RPMI8226 (cell line): ENCODE data around the gene MID1IP1.
A peak's percentile ranks its signal among the peaks of the same experiment; 100 is the strongest.

Source experiments
- DNase-seq: peaks from one replicate; pipeline ENCODE4 v3.0.0-alpha.2; 2015

MID1IP1 gene

GRCh38 chrX:38817004-38817703 is 15.9 kb downstream of the MID1IP1 start:
- DNase-seq: peak; percentile 19

- no peak for DNase-seq
Observed at GRCh38 chrX:38819163-38819562, 17.9 kb downstream of the MID1IP1 start.

GRCh38 chrX:38819709-38820108 is 18.4 kb downstream of the MID1IP1 start:
- DNase-seq: no peak

GRCh38 chrX:38820751-38821150 is 19.5 kb downstream of the MID1IP1 start:
- no peak for DNase-seq

GRCh38 chrX:38824176-38824575 is 22.9 kb downstream of the MID1IP1 start:
- DNase-seq: no peak

GRCh38 chrX:38831949-38832348 is 30.7 kb downstream of the MID1IP1 start:
- no peak for DNase-seq

- DNase-seq: no peak
Observed at GRCh38 chrX:38837389-38837788, 36.1 kb downstream of the MID1IP1 start.

GRCh38 chrX:38839277-38839676 is 38.0 kb downstream of the MID1IP1 start:
- DNase-seq: no peak

- no peak for DNase-seq
Observed at GRCh38 chrX:38839944-38840343, 38.7 kb downstream of the MID1IP1 start.

GRCh38 chrX:38841750-38842149 is 40.5 kb downstream of the MID1IP1 start:
- no peak for DNase-seq

GRCh38 chrX:38845426-38845825 is 44.2 kb downstream of the MID1IP1 start:
- no peak for DNase-seq

- no peak for DNase-seq
Observed at GRCh38 chrX:38847206-38847902, 46.1 kb downstream of the MID1IP1 start.

- DNase-seq: no peak
Observed at GRCh38 chrX:38847903-38848230, 46.6 kb downstream of the MID1IP1 start.

GRCh38 chrX:38848671-38849455 is 47.6 kb downstream of the MID1IP1 start:
- DNase-seq: no peak

GRCh38 chrX:38850807-38851544 is 49.7 kb downstream of the MID1IP1 start:
- no peak for DNase-seq

GRCh38 chrX:38854305-38854704 is 53.0 kb downstream of the MID1IP1 start:
- DNase-seq: no peak
